Spleen (tissue), 11 donors: Measurements from ENCODE around the gene RB1. TPM values are rescaled to one million over a fixed set of nuclear protein-coding genes. Genes with fewer than 3 reads are reported as not detected.

Experiments
- DNase-seq: peaks from one replicate; pipeline ENCODE4 v3.0.0-alpha.2; 2020
- H3K27ac ChIP-seq, 8 donors: fragments of 200-600 bp; sonication (generic) in 7 of 8; 1 replicate in 4 of 8; 2 replicates in 4 of 8; pipeline versions ENCODE4 v1.5.0 to v1.8.0; 2016 to 2021; ENCODE audit warnings: inconsistent platforms in 4 of 8, mild to moderate bottlenecking in 4 of 8, moderate library complexity in 1 of 8
- H3K27me3 ChIP-seq, 7 donors: fragments of 200-600 bp; sonication (generic) in 6 of 7; replicated peaks in 1 of 7; 1 replicate in 4 of 7; 2 replicates in 3 of 7; pipeline versions ENCODE4 v1.5.0 to v1.8.0; 2016 to 2021; ENCODE audit warnings: inconsistent platforms in 3 of 7, mild to moderate bottlenecking in 1 of 7
- H3K36me3 ChIP-seq, 6 donors: fragments of 200-600 bp; sonication (generic) in 5 of 6; 1 replicate in 4 of 6; 2 replicates in 2 of 6; pipeline versions ENCODE4 v1.5.0 to v1.8.0; 2016 to 2021; ENCODE audit warnings: inconsistent platforms in 2 of 6
- H3K4me1 ChIP-seq, 6 donors: fragments of 200-600 bp; sonication (generic) in 5 of 6; 1 replicate in 3 of 6; 2 replicates in 3 of 6; pipeline versions ENCODE4 v1.5.0 to v1.8.0; 2016 to 2021; ENCODE audit warnings: inconsistent platforms in 3 of 6
- H3K4me3 ChIP-seq, 8 donors: fragments of 200-600 bp; sonication (generic) in 7 of 8; 1 replicate in 4 of 8; 2 replicates in 4 of 8; pipeline versions ENCODE4 v1.5.0 to v1.8.0; 2016 to 2021; ENCODE audit warnings: inconsistent platforms in 4 of 8, mild to moderate bottlenecking in 4 of 8, moderate library complexity in 2 of 8
- H3K9me3 ChIP-seq, 8 donors: fragments of 200-600 bp; sonication (generic) in 7 of 8; 1 replicate in 4 of 8; 2 replicates in 4 of 8; pipeline versions ENCODE4 v1.5.0 to v1.8.0; 2016 to 2021; ENCODE audit warnings: inconsistent platforms in 4 of 8
- POLR2A ChIP-seq, 3 donors: fragments of 450-650 bp; IDR thresholded peaks; one replicate each; pipeline ENCODE4 v1.5.1; 2017; ENCODE audit warnings: antibody characterized with exemption in 3 of 3, mild to moderate bottlenecking in 1 of 3
- POLR2AphosphoS5 ChIP-seq, 3 donors: sonication (generic); formaldehyde crosslinking; IDR thresholded peaks; one replicate each; pipeline ENCODE4 v1.5.1; 2017; ENCODE audit warnings: antibody characterized with exemption in 3 of 3
- WGBS, 5 donors: extraction: QIAGEN DNeasy Blood & Tissue Kit in 3 of 5; methylation state at CpG; one replicate each; pipeline versions ENCODE4 v1.1.5 to v1.1.7; 2013 to 2018; 5-methylcytosine and 5-hydroxymethylcytosine counted together
- intact Hi-C: fragments of 100-400 bp; cut with DNase I; formaldehyde crosslinking; loops from one replicate; pipeline ENCODE4 v1.15.0; 2023; ENCODE audit warnings: low total_unique reads
- polyA plus RNA-seq, 3 donors: library from polyadenylated mRNA; stranded (reverse); fragments of 200-250 nt; gene quantifications; one replicate each; pipeline ENCODE4 v1.2.1, GENCODE V29; 2013
- total RNA-seq, 7 donors: library from RNA; depleted of rRNA in 3 of 7; stranded (reverse); fragments of >200 nt in 3 of 7; fragmentation: NEBNext Ultra II Directional in 4 of 7; extraction: Animal tissue kit (Norgen Biotek cat#: 25700) in 4 of 7; gene quantifications; one replicate each; pipeline versions ENCODE4 v1.1.0 to v1.2.1, GENCODE V29; 2016 to 2021
- TF ChIP-seq, protein P1 (sequence below), 11 experiments: fragments of 200-600 bp in 7 of 11; fragments of 450-650 bp in 4 of 11; sonication (generic) in 4 of 11; IDR thresholded peaks in 8 of 11; conservative IDR thresholded peaks in 3 of 11; 1 replicate in 7 of 11; 2 replicates in 4 of 11; pipeline versions ENCODE4 v1.4.0 to v1.8.0; 2016 to 2021; ENCODE audit warnings: antibody characterized with exemption in 11 of 11, inconsistent platforms in 4 of 11, mild to moderate bottlenecking in 1 of 11
- donor health status: healthy with polysubstance abuse.
- donor health status: DM: no; HTN: no; CAD: no; lungs with moderate emphysema.
- donor health status: DM: no; HTN: no; CAD: no.
- donor health status: Bipolar disorder and iron deficiency.
- donor health status: healthy.
- donor health status: DM: no; HTN: no; CAD: no.
- donor health status: DM: yes; HTN: yes; CAD: no.

Gene RB1
- total and polyA plus RNA-seq, 10 donors, result 21.3 to 88.0 (median 60.2) TPM

DNA sequence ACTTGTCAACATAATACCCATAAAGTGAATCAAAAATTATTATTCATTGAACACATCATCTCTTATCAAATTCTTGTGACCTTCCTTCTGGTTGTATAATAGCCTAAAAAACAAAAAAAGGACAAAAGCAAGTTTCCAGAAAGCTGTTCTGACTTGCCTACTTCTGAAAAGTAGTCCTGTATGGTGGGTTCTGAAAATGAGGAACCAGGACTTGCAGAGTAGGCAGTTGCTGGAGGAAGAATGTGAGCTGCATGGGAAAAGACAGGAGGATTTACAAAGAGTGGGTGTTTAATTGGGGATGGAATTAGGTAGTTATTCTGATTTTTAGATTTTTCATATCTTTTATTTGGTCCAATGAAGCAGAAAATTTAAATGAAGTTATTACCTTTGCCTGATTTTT is 172.7 kb downstream of the RB1 start:
- H3K4me3 ChIP-seq, result no peak overlapping the region
- no peaks in the 10 kb centered on the region for H3K27me3 ChIP-seq
- TF ChIP-seq POLR2A (IDR thresholded peaks at IDR 0.05) (no peak), POLR2AphosphoS5 (IDR thresholded peaks at IDR 0.05) (no peak)
- TF ChIP-seq, protein P1, sequence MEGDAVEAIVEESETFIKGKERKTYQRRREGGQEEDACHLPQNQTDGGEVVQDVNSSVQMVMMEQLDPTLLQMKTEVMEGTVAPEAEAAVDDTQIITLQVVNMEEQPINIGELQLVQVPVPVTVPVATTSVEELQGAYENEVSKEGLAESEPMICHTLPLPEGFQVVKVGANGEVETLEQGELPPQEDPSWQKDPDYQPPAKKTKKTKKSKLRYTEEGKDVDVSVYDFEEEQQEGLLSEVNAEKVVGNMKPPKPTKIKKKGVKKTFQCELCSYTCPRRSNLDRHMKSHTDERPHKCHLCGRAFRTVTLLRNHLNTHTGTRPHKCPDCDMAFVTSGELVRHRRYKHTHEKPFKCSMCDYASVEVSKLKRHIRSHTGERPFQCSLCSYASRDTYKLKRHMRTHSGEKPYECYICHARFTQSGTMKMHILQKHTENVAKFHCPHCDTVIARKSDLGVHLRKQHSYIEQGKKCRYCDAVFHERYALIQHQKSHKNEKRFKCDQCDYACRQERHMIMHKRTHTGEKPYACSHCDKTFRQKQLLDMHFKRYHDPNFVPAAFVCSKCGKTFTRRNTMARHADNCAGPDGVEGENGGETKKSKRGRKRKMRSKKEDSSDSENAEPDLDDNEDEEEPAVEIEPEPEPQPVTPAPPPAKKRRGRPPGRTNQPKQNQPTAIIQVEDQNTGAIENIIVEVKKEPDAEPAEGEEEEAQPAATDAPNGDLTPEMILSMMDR (IDR thresholded peaks at IDR 0.05 in 8 of 11, conservative IDR thresholded peaks at IDR 0.05 in 3 of 11), result no peak
- H3K36me3 ChIP-seq, result peaks cover 0 to 88% (median 26%) of the 10 kb centered on the region in 6 donors
- H3K9me3 ChIP-seq, result no peaks in the 10 kb centered on the region
- H3K27ac ChIP-seq, result peak overlapping the region in 5 of 8 donors; percentile 3 to 56 (median 38)
- DNase-seq, result no peak
- peaks cover 0 to 28% (median 6%) of the 10 kb centered on the region in 6 donors for H3K4me1 ChIP-seq
- intact Hi-C loops, result no loop called here

DNA sequence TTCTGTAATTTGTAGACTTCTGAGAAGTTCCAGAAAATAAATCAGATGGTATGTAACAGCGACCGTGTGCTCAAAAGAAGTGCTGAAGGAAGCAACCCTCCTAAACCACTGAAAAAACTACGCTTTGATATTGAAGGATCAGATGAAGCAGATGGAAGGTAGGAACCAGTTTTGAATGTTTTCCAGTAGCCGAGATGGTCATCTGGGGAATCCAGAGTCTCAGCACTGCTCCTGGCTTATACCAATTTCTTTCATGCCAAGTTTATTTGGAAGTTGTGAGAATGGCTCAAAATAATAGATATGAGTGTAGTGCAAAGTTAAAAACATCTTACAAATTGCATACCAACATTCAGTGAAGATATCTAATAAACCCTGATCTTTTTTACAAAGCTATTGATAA is 173.1 kb downstream of the RB1 start:
- TF ChIP-seq, protein P1 (IDR thresholded peaks at IDR 0.05 in 8 of 11, conservative IDR thresholded peaks at IDR 0.05 in 3 of 11), result no peak
- no peak for TF ChIP-seq POLR2AphosphoS5 (IDR thresholded peaks at IDR 0.05)
- no peak for TF ChIP-seq POLR2A (IDR thresholded peaks at IDR 0.05)
- H3K27me3 ChIP-seq, result no peaks in the 10 kb centered on the region
- 58 to 74% (median 61%) methylated on average over 4 of the region's 4 CpGs for WGBS, 5 donors
- peaks cover 0 to 28% (median 8%) of the 10 kb centered on the region in 6 donors for H3K4me1 ChIP-seq
- H3K9me3 ChIP-seq, result no peaks in the 10 kb centered on the region
- intact Hi-C loops, result no loop called here
- no peak overlapping the region for H3K4me3 ChIP-seq
- peak overlapping the region in 5 of 8 donors; percentile 3 to 56 (median 38) for H3K27ac ChIP-seq
- no peak for DNase-seq
- peaks cover 0 to 91% (median 26%) of the 10 kb centered on the region in 6 donors for H3K36me3 ChIP-seq

DNA sequence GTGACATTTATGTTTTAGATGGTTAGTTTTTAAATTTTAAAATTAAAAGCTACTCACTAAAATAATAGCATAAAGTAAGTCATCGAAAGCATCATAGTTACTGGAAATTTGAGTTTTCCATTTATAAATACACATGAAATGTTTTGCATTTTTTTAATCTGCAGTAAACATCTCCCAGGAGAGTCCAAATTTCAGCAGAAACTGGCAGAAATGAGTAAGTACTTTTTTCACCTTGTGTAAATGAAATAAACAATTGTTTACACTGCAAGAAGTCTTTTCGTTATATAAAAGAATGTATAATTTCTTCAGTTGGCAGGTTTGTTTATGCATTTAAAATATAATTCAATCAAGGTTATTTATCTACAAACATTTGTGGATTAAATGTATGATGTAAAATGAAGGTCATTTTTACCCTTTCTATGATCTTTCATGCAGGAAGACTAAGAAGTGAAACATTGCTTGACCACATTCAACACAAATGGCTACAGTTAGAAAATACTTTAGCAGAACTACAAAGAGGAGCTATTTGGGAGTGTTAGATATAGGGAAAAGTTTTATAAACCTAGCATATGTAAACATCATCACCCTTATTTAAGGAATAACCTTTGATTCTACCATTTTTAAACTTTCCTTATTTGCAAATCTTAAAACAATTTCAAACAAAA is 173.8 kb downstream of the RB1 start:
- DNase-seq, result no peak
- TF ChIP-seq, protein P1 (IDR thresholded peaks at IDR 0.05 in 8 of 11, conservative IDR thresholded peaks at IDR 0.05 in 3 of 11), result no peak
- no peak for TF ChIP-seq POLR2A (IDR thresholded peaks at IDR 0.05)
- no peak for TF ChIP-seq POLR2AphosphoS5 (IDR thresholded peaks at IDR 0.05)
- Histone ChIP-seq H3K27me3 (no peaks in the 10 kb centered on the region), H3K27ac (peak overlapping the region in 5 of 8 donors; percentile 18 to 56 (median 38)), H3K9me3 (no peaks in the 10 kb centered on the region), H3K36me3 (peaks cover 0 to 93% (median 26%) of the 10 kb centered on the region in 6 donors), H3K4me3 (no peak overlapping the region), H3K4me1 (peaks cover 0 to 28% (median 8%) of the 10 kb centered on the region in 6 donors)
- intact Hi-C loops, result no loop called here
- 83 to 92% (median 84%) methylated on average over 2 of the region's 2 CpGs for WGBS, 5 donors

DNA sequence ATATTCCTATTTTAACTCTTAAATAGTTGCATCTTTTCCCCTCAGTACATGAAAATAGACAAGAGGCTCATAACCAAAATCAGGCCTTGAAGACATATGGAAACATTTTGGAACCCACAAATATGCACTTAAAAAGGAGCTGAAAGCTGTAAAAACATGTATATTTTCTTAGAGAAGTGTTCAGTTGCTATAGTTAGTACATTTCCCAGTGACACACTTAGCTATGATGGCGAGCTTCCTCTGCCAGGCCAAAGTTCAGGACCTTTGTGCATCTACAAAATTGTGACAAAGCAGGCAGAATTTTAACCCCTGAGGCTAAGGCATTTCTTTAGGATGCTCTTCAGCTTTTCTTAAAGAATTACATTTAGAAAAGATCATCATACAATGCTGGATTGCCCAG is 174.8 kb downstream of the RB1 start:
- no peak for DNase-seq
- WGBS, 5 donors, result 55 to 85% (median 74%) methylated on average over 1 of the region's 1 CpG
- Histone ChIP-seq H3K27me3 (no peaks in the 10 kb centered on the region), H3K4me1 (peaks cover 0 to 28% (median 8%) of the 10 kb centered on the region in 6 donors), H3K9me3 (no peaks in the 10 kb centered on the region), H3K4me3 (no peak overlapping the region), H3K36me3 (peaks cover 0 to 98% (median 24%) of the 10 kb centered on the region in 6 donors), H3K27ac (peak overlapping the region in 4 of 8 donors; percentile 15 to 56 (median 28))
- intact Hi-C loops, result no loop called here
- TF ChIP-seq POLR2A (IDR thresholded peaks at IDR 0.05), result no peak
- no peak for TF ChIP-seq POLR2AphosphoS5 (IDR thresholded peaks at IDR 0.05)
- TF ChIP-seq, protein P1 (IDR thresholded peaks at IDR 0.05 in 8 of 11, conservative IDR thresholded peaks at IDR 0.05 in 3 of 11), result no peak
